ENCODE results near the gene LRRC25. TPM values are rescaled to one million over a fixed set of nuclear protein-coding genes. Genes with fewer than 3 reads are reported as not detected.

LRRC25 gene
- total RNA-seq, 4 donors from 2014 or later = 8.3 to 32.0 (median 18.7) TPM

- TF ChIP-seq CTCF (IDR thresholded peaks at IDR 0.05; ENCODE audit: low read depth) = no peak
Observed at GRCh38 chr19:18430417-18431144, 33.2 kb upstream of the LRRC25 start.

- no peak for TF ChIP-seq CTCF (IDR thresholded peaks at IDR 0.05; ENCODE audit: low read depth)
Observed at GRCh38 chr19:18429717-18430416, 32.4 kb upstream of the LRRC25 start.

GRCh38 chr19:18428787-18429674 is 31.6 kb upstream of the LRRC25 start:
- no peak for TF ChIP-seq CTCF (IDR thresholded peaks at IDR 0.05; ENCODE audit: low read depth)

GRCh38 chr19:18428173-18428786 is 30.9 kb upstream of the LRRC25 start:
- TF ChIP-seq CTCF (IDR thresholded peaks at IDR 0.05; ENCODE audit: low read depth) = no peak

- TF ChIP-seq CTCF (IDR thresholded peaks at IDR 0.05; ENCODE audit: low read depth) = no peak
Observed at GRCh38 chr19:18427743-18428113, 30.3 kb upstream of the LRRC25 start.

GRCh38 chr19:18427080-18427742 is 29.8 kb upstream of the LRRC25 start:
- TF ChIP-seq CTCF (IDR thresholded peaks at IDR 0.05; ENCODE audit: low read depth) = no peak

All from subcutaneous adipose tissue (tissue), 4 donors.